CD14-positive monocyte (primary cell): Measurements from ENCODE around the gene MS4A8. TPM values are rescaled to one million over a fixed set of nuclear protein-coding genes. Genes with fewer than 3 reads are reported as not detected.

ENCODE experiments used
- DNase-seq, 3 donors: peaks; one replicate each; pipeline ENCODE4 v3.0.0-alpha.2; 2011 to 2022
- H2AFZ ChIP-seq: 2 replicates; pipeline ENCODE4 v1.6.0; 2012; ENCODE audit warnings: mild to moderate bottlenecking, low read depth, low read length, inconsistent platforms; ENCODE audit not compliant: insufficient read depth, poor library complexity, severe bottlenecking
- H3K27ac ChIP-seq, 2 donors: 1 replicate in 1 of 2; 2 replicates in 1 of 2; pipeline ENCODE4 v1.5.1; 2012 to 2013; ENCODE audit warnings: low read length in 2 of 2, control low read depth in 1 of 2, inconsistent platforms in 1 of 2, low read depth in 1 of 2, mild to moderate bottlenecking in 1 of 2
- H3K27me3 ChIP-seq, 2 donors: one replicate each; pipeline versions ENCODE4 v1.6.0 to v1.6.1; 2011 to 2013; ENCODE audit warnings: low read length in 2 of 2; ENCODE audit not compliant: control insufficient read depth in 2 of 2, insufficient read depth in 2 of 2
- H3K36me3 ChIP-seq, 2 donors: replicated peaks in 1 of 2; 1 replicate in 1 of 2; 2 replicates in 1 of 2; pipeline versions ENCODE4 v1.5.1 to v1.6.1; 2012 to 2013; ENCODE audit warnings: low read length in 2 of 2, control low read depth in 1 of 2, inconsistent platforms in 1 of 2, mild to moderate bottlenecking in 1 of 2; ENCODE audit not compliant: insufficient read depth in 2 of 2, control insufficient read depth in 1 of 2
- H3K4me1 ChIP-seq, 2 donors: 1 replicate in 1 of 2; 2 replicates in 1 of 2; pipeline versions ENCODE4 v1.5.1 to v1.6.1; 2012 to 2013; ENCODE audit warnings: low read length in 2 of 2, control low read depth in 1 of 2, inconsistent platforms in 1 of 2, mild to moderate bottlenecking in 1 of 2, moderate library complexity in 1 of 2; ENCODE audit not compliant: insufficient read depth in 2 of 2, control insufficient read depth in 1 of 2
- H3K4me2 ChIP-seq: replicated peaks from 2 replicates; pipeline ENCODE3; 2012; ENCODE audit warnings: low read length, moderate library complexity, mild to moderate bottlenecking; ENCODE audit not compliant: poor library complexity, severe bottlenecking; ENCODE audit errors: extremely low read depth
- H3K4me3 ChIP-seq, 3 experiments: fragments of 200-600 bp in 1 of 3; sonication (generic) in 1 of 3; replicated peaks in 1 of 3; 1 replicate in 2 of 3; 2 replicates in 1 of 3; pipeline ENCODE4 v1.5.1; 2011 to 2013; ENCODE audit warnings: low read length in 3 of 3, mild to moderate bottlenecking in 3 of 3, control low read depth in 2 of 3, low read depth in 2 of 3, inconsistent platforms in 1 of 3, moderate library complexity in 1 of 3
- H3K79me2 ChIP-seq: 2 replicates; pipeline ENCODE4 v1.6.0; 2012; ENCODE audit warnings: mild to moderate bottlenecking, control low read depth, inconsistent platforms, low read length, moderate library complexity; ENCODE audit not compliant: insufficient read depth
- H3K9ac ChIP-seq: 2 replicates; pipeline ENCODE4 v1.6.0; 2017; ENCODE audit warnings: low read length, mild to moderate bottlenecking; ENCODE audit not compliant: insufficient read depth, poor library complexity, severe bottlenecking
- H3K9me3 ChIP-seq, 2 donors: replicated peaks in 1 of 2; 1 replicate in 1 of 2; 2 replicates in 1 of 2; pipeline versions ENCODE4 v1.5.1 to v1.6.1; 2012 to 2013; ENCODE audit warnings: low read length in 2 of 2, control low read depth in 1 of 2; ENCODE audit not compliant: control insufficient read depth in 1 of 2, insufficient read depth in 1 of 2
- H4K20me1 ChIP-seq: 2 replicates; pipeline ENCODE4 v1.6.0; 2012; ENCODE audit warnings: mild to moderate bottlenecking, low read length, control low read depth, moderate library complexity; ENCODE audit not compliant: insufficient read depth
- H3K27ac Mint-ChIP-seq, 7 donors: one replicate each; pipeline ENCODE4 v1.8.0; 2020; ENCODE audit warnings: mild to moderate bottlenecking in 7 of 7, mixed read lengths in 7 of 7, moderate library complexity in 6 of 7, inconsistent platforms in 2 of 7
- H3K27me3 Mint-ChIP-seq, 3 donors: one replicate each; pipeline ENCODE4 v1.8.0; 2021 to 2022; ENCODE audit warnings: low read depth in 3 of 3, mild to moderate bottlenecking in 3 of 3, mixed read lengths in 3 of 3, moderate library complexity in 3 of 3, inconsistent platforms in 1 of 3
- H3K36me3 Mint-ChIP-seq, 2 donors: one replicate each; pipeline ENCODE4 v1.8.0; 2020; ENCODE audit warnings: mixed read lengths in 2 of 2, inconsistent platforms in 1 of 2, mild to moderate bottlenecking in 1 of 2
- H3K4me1 Mint-ChIP-seq: one replicate; pipeline ENCODE4 v1.8.0; 2020; ENCODE audit warnings: mild to moderate bottlenecking, mixed read lengths
- H3K4me3 Mint-ChIP-seq, 2 donors: one replicate each; pipeline ENCODE4 v1.8.0; 2020; ENCODE audit warnings: mild to moderate bottlenecking in 2 of 2, mixed read lengths in 2 of 2, moderate library complexity in 1 of 2
- H3K9me3 Mint-ChIP-seq, 7 donors: one replicate each; pipeline ENCODE4 v1.8.0; 2020 to 2022; ENCODE audit warnings: mixed read lengths in 7 of 7, mild to moderate bottlenecking in 6 of 7, moderate library complexity in 6 of 7, inconsistent platforms in 2 of 7
- CTCF ChIP-seq: fragments of 200-600 bp; IDR thresholded peaks from one replicate; pipeline ENCODE4 v1.8.0; 2022; ENCODE audit warnings: antibody characterized with exemption, mild to moderate bottlenecking
- WGBS: methylation state at CpG from one replicate; pipeline ENCODE4 v1.1.5; 2013; ENCODE audit warnings: missing lambda C conversion rate; ENCODE audit not compliant: insufficient coverage; 5-methylcytosine and 5-hydroxymethylcytosine counted together
- intact Hi-C, 2 donors: fragments of 100-400 bp; cut with micrococcal nuclease; formaldehyde crosslinking; loops; one replicate each; pipeline versions ENCODE4 v1.15.0 to v1.15.1; 2023
- polyA plus RNA-seq, 3 donors: library from polyadenylated mRNA; depleted of rRNA in 1 of 3; unstranded in 2 of 3; stranded (reverse) in 1 of 3; fragments of 300-500 nt in 2 of 3; fragments of >200 nt in 1 of 3; fragmentation: Illumina TruSeq in 2 of 3; gene quantifications; 1 replicate in 2 of 3; 2 replicates in 1 of 3; pipeline ENCODE4 v1.2.3, GENCODE V29; 2012 to 2021

MS4A8 gene
- polyA plus RNA-seq, 3 donors: not detected

- Mint-ChIP-seq H3K4me1 (peaks cover 3% of the 10 kb centered on the region), H3K36me3 (no peaks in the 10 kb centered on the region), H3K27ac (no peak overlapping the region), H3K4me3 (no peak overlapping the region), H3K9me3 (peaks cover 0 to 9% (median 4%) of the 10 kb centered on the region in 7 donors), H3K27me3 (peaks cover 1 to 3% (median 3%) of the 10 kb centered on the region in 3 donors)
- Histone ChIP-seq H3K4me2 (no peak overlapping the region), H3K27me3 (peaks cover 0 to 1% of the 10 kb centered on the region in 2 donors), H3K36me3 (no peaks in the 10 kb centered on the region), H2AFZ (no peak overlapping the region), H3K9ac (no peak overlapping the region), H3K4me3 (no peak overlapping the region), H3K9me3 (no peaks in the 10 kb centered on the region), H3K79me2 (no peaks in the 10 kb centered on the region), H3K4me1 (no peaks in the 10 kb centered on the region), H3K27ac (no peak overlapping the region), H4K20me1 (no peaks in the 10 kb centered on the region)
- no CpG with 5 or more reads among the region's 3 CpGs for WGBS
- DNase-seq: no peak
- no peak for TF ChIP-seq CTCF
- intact Hi-C loops: no loop called here
Measured at GRCh38 chr11:60741421-60741820, 42.0 kb downstream of the MS4A8 start.

GRCh38 chr11:60743058-60743457 lies 43.6 kb downstream of the MS4A8 start:
- H3K4me1 Mint-ChIP-seq: peaks cover 3% of the 10 kb centered on the region
- WGBS: no CpG with 5 or more reads among the region's 1 CpG

More at GRCh38 chr11:60743058-60743457, 43.6 kb downstream of the MS4A8 start:
- intact Hi-C loops: no loop called here
- Mint-ChIP-seq H3K27me3 (peaks cover 0 to 3% (median 3%) of the 10 kb centered on the region in 3 donors), H3K36me3 (no peaks in the 10 kb centered on the region), H3K9me3 (peaks cover 0 to 14% (median 6%) of the 10 kb centered on the region in 7 donors), H3K4me3 (no peak overlapping the region), H3K27ac (no peak overlapping the region)
- no peak overlapping the region for H3K27ac ChIP-seq
- no peaks in the 10 kb centered on the region for H3K36me3 ChIP-seq
- no peaks in the 10 kb centered on the region for H3K9me3 ChIP-seq
- H3K9ac ChIP-seq: no peak overlapping the region
- H3K4me1 ChIP-seq: no peaks in the 10 kb centered on the region
- H3K79me2 ChIP-seq: no peaks in the 10 kb centered on the region
- no peak for DNase-seq
- H2AFZ ChIP-seq: no peak overlapping the region
- no peak for TF ChIP-seq CTCF
- no peak overlapping the region for H3K4me3 ChIP-seq
- H3K27me3 ChIP-seq: no peaks in the 10 kb centered on the region
- no peaks in the 10 kb centered on the region for H4K20me1 ChIP-seq
- no peak overlapping the region for H3K4me2 ChIP-seq
